ENCODE results near the gene MARCHF6. TPM values are rescaled to one million over a fixed set of nuclear protein-coding genes. Genes with fewer than 3 reads are reported as not detected.

MARCHF6 gene
- total RNA-seq, result 100 to 1,000 TPM in 3 of 4 donors, 10 to 100 TPM in 1; 99.0 to 153 (median 120) TPM

- DNase-seq (ENCODE audit: low spot score), result peak; percentile 91
- peak; percentile 98 for ATAC-seq (ENCODE audit: low FRiP score)
- TF ChIP-seq, protein P1, sequence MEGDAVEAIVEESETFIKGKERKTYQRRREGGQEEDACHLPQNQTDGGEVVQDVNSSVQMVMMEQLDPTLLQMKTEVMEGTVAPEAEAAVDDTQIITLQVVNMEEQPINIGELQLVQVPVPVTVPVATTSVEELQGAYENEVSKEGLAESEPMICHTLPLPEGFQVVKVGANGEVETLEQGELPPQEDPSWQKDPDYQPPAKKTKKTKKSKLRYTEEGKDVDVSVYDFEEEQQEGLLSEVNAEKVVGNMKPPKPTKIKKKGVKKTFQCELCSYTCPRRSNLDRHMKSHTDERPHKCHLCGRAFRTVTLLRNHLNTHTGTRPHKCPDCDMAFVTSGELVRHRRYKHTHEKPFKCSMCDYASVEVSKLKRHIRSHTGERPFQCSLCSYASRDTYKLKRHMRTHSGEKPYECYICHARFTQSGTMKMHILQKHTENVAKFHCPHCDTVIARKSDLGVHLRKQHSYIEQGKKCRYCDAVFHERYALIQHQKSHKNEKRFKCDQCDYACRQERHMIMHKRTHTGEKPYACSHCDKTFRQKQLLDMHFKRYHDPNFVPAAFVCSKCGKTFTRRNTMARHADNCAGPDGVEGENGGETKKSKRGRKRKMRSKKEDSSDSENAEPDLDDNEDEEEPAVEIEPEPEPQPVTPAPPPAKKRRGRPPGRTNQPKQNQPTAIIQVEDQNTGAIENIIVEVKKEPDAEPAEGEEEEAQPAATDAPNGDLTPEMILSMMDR (IDR thresholded peaks at IDR 0.05), result no peak
Measured at GRCh38 chr5:10353241-10354047, at the start of gene MARCHF6. MARCHF6 (plus strand) TSS chr5:10353695; CDS start chr5:10353899, 204 bp downstream.

DNA sequence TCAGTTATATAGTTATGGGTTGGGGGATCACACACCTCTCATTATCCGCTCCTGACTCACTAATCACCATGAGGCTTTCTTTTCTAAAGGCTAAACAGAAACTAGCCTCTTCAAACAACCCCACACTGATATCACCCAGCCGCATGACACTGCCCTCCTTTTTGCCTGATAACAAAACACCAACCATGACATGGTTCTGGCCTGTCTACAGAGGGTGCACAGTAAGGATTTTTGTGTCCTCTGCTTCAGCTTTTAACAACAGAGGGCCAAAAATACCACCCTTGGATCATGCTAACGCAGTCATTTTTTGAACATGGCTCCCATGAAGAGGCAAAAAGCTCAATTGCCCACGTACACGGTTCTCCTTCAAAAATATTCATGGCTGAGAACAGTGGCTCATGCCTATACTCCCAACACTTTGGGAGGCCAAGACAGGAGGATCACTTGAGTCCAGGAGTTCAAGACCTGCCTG lies 49.8 kb upstream of the MARCHF6 start:
- TF ChIP-seq, protein P1 (IDR thresholded peaks at IDR 0.05), result no peak
- DNase-seq (ENCODE audit: low spot score), result no peak
- ATAC-seq (ENCODE audit: low FRiP score), result no peak

DNA sequence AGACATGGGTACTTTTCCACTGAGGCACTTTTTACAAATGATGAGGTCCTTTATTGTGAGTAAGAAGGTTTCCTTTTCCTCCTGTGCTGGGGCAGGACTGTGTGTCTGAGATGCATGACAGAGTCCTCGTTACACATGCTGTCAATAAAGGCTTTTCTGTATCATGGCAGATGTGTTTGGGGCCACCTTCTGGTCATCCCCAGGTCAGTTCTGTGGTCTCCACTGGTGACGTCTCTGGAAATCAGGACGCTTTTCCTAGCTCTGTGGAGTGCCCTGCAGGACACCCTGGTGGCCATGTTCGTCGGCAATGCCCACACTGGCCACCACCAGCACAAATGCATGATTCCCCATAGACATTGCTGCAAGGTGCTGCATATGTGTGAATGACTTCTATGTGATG lies 48.6 kb upstream of the MARCHF6 start:
- DNase-seq (ENCODE audit: low spot score), result no peak
- ATAC-seq (ENCODE audit: low FRiP score), result no peak
- TF ChIP-seq, protein P1 (IDR thresholded peaks at IDR 0.05), result no peak

DNA sequence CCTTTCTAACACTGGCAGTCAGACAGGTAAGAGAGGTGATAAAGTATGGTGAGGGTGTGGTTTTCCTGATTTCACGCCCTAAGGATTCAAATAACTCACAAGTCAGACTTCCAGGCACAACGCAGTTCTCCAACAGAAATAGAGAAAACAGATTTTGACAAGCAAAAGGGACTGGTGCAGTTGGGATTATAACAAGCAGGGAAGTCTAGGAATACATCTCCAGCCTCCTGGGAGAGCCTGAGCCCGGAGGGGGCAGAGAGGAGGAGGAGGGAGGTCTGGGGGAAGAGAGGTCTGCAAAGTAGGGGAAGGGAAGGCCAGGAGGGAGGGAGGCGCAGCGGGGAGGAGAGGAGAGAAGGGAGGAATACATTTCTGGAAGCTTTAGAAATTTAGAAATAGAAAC lies 47.4 kb upstream of the MARCHF6 start:
- DNase-seq (ENCODE audit: low spot score), result no peak
- TF ChIP-seq, protein P1 (IDR thresholded peaks at IDR 0.05), result no peak
- ATAC-seq (ENCODE audit: low FRiP score), result no peak

DNA sequence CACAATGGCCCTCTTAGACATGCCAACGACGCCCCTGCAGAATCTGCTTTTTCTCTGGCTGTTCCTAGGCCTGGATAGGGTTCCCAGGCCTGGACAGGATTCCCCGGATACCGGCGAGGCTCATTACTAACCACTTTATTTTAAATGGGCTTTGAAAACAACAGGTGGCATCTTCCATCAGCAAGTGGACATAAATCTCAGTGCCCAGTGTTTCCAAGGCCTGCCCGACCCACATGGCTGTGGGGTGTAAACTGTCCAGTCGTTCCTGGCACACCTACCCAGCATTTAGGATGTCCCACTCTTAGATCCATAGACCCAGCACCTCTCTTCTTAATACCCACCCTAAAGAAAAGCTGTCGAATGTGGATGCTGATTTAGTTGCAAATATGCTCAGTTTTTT lies 46.7 kb upstream of the MARCHF6 start:
- TF ChIP-seq, protein P1 (IDR thresholded peaks at IDR 0.05), result no peak
- ATAC-seq (ENCODE audit: low FRiP score), result no peak
- DNase-seq (ENCODE audit: low spot score), result no peak

DNA sequence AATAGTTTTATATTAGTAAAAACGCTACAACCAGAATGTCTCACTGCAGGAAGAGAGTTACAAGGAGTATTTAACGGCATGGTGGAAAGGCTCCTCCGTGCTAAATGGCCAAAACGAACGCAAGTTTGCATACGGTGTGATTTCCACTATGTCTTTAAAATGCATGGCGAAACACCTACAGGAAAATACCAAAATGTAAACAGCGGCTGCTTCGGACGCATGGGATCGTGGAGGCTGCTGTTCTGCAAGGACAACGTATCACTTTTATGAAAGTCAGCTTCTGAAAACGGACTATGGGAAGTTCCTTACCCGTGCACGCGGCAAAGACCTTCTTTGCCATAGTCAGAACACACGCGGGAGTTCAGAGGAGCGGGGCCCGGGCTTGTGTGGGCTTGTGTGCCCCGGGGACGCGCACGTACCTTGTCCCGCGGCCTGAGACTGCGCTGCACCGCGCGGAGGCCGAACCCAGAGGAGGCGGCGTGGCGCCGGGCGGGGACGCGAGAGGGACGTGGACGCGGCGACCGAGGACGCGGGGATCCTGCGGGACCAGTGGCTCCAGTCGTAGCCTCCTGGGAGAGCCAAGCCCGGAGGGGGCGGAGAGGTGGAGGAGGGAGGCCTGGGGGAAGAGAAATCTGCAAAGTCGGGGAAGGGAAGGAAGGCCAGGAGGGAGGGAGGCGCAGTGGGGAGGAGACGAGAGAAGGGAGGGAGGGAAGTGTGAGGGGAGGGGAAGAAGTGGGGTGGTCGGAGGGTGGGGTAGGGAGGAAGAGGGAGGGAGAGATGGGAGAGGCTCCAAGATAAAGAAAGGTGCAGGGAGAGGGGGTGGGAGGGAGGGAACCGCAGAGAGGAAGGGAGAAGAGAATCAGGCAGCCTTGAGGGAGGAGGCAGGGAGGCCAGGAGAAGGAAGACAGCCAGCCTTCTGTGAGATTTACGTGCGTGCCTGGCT lies 46.0 kb upstream of the MARCHF6 start, which contains the start of gene CMBL:
TSS of gene CMBL (minus strand) at position 697 of the 943 bp plus-strand sequence. CDS start 17,140 bp downstream, outside the sequence.
- ATAC-seq (ENCODE audit: low FRiP score) (peak; percentile 67), DNase-seq (ENCODE audit: low spot score) (no peak)

More for the DNA sequence above, 46.0 kb upstream of the MARCHF6 start, which contains the start of gene CMBL:
- TF ChIP-seq, protein P1 (IDR thresholded peaks at IDR 0.05), result no peak
